HG02623 (cell line): Measurements from ENCODE around the gene PARD6B.
A peak's percentile ranks its signal among the peaks of the same experiment; 100 is the strongest.
"Not testable (repeated sequence)": the region's sequence is repeated elsewhere in the genome, so short reads cannot be mapped to it uniquely, and the experiment has no call there.

ENCODE experiments used
- ATAC-seq: cut with Tn5 transposase; IDR thresholded peaks from one replicate; pipeline ENCODE4 v1.9.1; 2021; ENCODE audit warnings: moderate library complexity; ENCODE audit not compliant: unreplicated experiment

PARD6B gene

DNA sequence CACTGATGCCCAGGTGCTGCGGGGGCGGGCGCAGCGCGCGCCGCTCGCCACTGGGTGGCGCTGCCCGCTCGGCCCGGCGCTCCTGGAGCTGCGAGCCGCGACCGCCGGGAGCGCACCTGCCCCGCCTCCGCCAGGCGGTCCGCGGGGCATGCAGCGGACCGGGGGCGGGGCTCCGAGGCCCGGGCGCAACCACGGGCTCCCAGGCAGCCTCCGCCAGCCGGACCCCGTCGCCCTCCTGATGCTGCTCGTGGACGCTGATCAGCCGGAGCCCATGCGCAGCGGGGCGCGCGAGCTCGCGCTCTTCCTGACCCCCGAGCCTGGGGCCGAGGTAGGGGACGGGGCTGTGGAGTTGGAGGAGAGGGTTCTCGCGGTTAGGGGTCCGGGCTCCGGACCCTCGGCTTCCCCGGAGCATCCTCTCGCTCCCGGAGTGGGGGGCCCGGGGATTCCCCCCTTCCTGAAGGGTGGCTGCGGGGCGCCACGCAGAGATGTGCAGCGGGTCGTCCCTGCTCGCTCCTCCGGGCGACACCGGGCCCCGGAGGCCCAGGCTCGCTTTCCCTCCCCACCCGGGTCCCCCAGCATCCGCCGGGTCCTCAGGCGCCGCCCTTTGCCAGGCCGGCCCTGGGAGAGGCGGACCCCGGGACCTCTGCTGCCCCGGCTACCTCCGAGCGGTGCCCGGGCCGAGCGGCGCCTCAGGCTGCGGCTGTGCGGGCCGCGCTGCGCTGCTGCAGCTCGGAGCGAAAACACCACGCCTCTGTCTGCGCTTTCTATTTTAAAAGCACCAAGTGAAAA lies 63.7 kb downstream of the PARD6B start, which contains the start of gene BCAS4:
Gene BCAS4, plus strand, starts transcription at position 216 of the 789 bp plus-strand sequence. Its CDS starts 23 bp downstream, at position 239.
- peak; percentile 55 for ATAC-seq

DNA sequence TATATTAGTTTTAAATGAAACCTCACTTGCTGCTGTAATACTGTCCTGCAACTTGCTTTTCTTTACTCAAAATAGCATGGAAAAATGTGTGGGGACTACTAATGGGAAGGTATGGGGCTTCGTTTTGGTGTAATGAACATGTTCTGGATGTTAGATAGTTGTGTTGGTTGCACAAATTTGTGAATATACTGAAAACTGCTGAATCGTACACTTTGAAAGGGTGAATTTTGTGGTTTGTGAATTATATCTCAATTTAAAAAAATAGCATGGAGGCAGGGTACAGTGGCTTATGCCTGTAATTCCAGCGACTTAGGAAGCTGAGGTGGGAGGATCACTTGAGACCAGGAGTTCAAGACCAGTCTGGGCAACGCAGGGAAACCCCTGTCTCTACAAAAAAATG lies 65.8 kb downstream of the PARD6B start:
- ATAC-seq = no peak

DNA sequence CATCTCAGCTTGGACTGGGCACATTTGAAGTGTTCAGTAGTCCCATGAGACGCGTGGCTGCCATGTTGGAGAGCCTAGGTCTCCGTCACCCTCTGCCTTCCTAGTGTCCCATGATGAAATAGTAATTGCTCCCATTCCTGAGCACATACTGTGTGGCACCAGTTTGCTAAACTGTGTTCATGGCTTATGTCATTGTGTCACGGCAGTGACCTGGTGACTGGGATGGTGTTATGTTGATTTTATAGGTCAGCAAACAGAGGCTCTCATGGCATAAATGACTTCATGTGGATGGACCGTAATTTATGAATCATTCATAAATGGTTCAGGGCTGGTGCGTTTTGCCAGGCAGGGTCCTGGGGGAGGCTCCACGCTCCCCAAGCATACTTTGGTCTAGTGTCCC lies 67.3 kb downstream of the PARD6B start:
- no peak for ATAC-seq

DNA sequence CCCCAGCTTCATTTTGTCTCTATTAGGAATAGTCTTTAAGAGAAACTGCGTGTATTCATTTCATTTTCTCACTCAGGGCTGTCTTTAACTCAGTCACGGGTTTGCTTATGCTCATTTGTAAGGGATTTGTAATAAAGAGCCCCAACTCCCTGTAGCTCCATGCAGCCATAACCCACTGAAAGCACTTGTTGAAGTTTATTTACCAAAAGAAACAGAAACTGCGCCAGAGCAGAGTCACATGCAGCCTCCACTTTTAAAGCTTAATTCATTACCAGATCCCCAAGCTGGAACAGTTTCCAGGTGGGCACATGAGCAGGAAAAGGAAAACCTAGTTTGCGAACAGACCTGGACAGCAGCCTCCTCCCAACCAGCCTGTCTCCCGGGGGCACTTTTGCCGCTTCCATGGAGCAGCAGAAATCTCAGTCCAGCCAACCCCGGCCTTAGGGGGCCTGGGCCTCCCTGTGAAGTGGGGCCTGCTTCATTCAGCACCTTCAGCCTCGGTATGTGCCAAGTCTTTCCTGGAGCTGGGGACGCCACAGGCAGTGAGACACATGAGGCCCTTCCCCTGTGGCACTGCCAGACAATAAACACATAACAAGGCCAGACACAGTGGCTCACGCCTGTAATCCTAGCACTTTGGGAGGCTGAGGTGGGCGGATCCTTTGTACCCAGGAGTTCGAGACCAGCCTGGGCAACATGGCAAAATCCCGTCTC lies 68.0 kb downstream of the PARD6B start:
- no peak for ATAC-seq

DNA sequence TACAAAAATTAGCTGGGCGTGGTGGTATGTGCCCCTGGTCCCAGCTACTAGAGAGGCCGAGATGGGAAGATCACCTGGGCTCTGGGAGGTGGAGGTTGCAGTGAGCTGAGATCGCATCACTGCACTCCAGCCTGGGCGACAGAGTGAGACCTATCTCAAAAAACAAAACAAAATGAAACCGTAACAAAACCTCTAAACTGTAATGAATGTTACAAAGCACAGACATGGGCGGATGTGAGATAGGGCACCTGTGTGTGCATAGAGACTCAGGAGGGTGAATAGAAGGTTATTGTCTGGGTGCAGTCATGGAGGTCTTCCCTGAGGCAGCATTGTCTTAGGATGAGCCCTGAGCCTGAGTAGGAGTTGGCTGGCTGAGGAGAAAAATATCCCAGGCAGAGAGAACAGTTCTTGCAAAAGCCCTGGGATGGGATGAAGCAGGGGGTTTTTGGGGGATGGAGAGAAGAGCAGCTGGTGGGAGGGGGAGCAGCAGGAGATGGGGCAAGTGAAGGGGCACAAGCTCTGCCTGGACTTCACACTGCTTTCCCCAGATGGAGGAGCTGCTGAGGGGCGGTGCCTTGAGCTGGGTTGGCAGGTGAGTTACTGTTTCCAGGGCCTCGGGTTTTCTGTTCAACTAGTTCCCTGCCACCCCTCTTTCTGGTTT lies 68.6 kb downstream of the PARD6B start:
- peak; percentile 40 for ATAC-seq

DNA sequence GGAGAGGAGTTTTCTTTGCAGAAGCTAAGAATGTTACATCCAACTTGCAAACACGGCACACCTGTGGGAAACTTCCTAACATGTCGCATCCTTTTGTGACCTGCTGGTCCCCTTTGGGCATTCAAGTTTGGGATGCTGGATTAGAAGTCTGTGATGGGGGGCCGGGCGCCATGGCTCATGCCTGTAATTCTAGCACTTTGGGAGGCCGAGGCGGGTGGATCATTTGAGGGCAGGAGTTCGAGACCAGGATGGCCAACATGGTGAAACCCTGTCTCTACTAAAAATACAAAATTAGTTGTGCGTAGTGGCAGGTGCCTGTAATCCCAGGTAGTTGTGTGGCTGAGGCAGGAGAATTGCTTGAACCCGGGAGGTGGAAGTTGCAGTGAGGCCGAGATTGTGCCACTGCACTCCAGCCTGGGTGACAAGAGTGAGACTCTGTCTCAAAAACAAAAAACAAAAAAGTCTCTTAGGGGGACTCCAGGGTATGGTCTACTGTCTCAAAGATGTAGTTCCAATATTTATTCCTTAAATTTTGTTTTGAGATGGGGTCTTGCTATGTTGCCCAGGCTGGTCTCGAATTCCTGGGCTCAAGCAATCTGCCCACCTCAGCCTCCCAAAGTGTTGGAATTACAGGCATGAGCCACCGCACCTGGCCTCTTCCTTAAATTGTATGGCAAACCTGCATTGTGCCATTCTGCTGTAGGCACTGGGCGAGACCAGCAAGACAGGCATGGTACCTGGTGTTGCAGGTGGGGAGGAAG lies 69.8 kb downstream of the PARD6B start:
- not testable (repeated sequence) for ATAC-seq

DNA sequence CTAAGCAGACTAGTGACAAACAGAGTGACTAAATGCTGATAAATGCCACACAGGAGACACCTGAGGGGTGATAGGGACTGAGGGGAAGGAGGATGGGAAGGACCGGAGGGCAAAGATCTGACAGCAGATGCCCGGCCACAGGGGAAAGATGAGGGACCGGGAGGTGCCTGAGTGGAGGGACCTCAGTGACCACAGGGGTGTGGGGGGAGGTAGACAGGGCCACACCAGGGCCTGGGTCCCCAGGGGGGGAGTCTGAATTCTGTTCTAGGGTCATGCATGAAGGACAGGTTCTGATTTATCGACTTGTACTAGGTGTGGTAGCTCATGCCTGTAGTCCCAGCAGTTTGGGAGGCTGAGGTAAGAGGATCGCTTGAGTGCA lies 70.4 kb downstream of the PARD6B start:
- ATAC-seq = no peak

DNA sequence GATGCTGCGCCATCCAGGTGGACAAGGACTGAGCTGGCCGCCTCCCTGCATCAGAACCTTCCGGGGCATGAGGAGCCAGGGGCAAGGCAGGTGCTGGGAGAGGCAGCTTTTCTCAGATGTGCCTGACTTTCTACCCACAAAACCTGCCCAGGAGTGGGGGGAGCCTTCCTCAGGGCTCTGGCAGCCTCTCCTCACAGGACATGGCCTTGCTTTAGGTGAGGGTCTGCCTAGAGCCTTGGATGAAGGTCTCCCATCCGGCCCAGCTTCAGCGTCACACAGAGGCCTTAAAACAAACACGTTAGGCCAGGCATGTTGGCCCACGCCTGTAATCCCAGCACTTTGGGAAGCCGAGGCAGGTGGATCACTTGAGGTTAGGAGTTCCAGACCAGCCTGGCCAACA lies 70.9 kb downstream of the PARD6B start:
- ATAC-seq = no peak

DNA sequence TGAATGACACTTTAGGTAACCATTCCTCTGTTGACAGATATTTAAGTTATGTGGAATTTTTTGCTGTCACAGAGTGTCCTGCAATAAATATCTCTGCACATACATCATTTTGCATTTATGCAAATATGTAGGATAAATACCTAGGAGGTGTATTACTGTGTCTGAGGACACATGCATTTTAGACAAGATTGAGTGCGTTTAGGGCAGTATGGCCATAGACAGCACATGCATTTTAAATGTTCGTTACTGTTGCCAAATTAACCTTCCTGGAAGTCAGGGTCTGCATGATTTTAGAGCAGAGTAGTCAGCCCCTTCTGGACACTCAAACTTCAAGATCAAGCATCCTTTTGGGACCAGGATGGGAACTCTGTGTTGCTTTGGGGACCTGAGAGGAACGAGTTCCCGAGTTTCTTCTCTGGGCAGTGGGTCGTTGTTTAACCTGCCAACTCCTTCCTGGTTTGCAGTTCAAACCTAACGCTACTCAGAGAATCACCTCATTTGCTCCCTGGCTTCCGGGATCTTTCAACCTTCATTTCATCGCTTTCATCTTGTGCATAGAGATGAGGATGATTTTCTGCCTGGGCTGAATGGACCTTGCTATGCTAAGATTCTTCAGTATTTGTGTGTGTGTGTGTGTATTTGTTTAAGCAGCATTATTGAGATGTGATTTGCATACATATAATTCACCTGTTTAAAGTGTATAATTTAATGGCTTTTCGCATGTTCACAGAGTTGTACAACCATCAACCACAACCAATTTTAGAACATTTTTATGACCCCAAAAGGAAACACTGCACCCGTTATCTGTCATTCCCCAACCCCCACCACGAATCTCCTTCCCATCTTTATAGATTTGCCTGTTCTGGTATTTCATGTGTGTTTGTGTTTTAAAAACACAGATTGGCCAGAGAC lies 73.3 kb downstream of the PARD6B start:
- ATAC-seq = no peak

DNA sequence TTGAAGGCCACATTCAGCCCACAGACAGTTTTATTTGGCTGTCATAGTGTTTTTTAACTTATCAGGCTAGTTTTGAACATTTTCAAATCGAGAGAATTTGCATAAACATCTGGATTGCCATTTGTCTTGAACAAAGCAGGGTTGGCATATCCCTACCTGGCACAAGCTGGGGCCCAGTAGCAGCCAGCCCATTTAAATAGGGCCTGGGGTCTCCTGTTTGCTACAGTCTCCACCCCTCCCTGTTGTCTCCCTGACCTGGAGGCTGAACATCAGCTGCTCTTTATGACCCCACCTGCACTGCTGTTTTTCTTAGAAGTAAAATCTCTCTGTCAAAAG lies 73.9 kb downstream of the PARD6B start:
- no peak for ATAC-seq

DNA sequence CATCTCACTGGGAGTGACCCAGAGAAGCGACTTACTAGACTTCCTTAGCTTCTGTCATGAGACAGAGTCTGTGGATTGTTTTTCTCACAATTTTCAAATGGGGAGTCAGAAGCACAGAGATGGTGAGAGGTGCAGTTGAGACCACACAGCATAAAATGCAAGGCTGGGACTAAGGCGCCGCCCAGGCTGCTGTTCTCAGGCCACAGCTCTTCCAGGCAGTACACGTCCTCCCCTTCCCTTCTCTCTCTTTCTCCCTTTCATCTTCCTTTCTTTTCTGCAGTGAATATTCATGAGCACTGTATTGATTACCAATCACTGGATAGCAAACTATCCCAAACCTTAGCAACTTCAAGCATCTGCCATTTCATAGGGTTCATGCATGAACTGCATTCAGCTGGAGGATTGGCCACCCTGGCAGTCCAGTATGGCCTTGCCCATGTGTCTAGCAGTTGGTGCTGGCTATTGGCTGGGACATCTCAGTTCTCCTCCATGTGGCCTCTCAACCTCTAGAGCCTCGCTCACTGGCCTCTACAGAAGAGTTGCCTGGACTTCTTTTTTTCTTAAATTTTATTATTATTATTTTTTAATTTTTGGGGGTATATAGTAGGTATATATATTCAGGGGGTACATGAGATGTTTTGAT lies 74.9 kb downstream of the PARD6B start:
- no peak for ATAC-seq
